ENCODE measurements around the gene PLA2G2F.

PLA2G2F gene

DNA sequence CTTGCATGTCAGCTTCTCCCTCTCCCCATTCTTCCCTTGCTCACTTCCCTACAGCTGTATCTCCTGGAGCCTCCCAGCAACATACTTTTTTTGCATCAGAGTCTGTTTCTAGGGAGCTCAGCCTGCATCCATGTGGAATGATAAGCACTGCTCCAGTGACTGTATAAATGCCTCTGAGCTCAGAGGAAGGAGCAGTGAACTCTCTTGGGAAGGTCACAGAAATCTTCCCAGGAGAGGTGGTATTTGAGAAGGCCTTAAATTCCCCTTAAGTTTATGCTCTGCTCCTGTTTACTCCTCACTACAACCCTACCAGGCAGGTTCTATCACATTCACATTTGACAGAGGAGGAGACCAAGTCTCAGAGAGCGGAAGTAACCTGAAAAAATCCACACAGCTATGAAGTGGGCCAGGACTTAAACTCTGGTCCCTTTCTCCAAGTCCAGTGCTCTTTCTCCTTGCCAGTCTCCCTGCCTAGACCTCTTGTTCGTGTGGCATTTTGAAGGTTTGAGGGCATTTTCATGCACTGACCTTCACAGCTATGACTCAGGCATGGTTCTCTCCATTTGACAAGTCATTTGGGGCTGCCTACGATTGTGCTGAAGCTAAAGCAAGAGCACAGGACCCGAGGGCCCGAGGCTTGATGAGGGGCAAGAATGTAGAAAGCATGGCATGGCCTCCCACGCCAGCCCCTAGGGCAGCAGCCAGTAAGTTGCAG is 41.2 kb downstream of the PLA2G2F start:
- POLR2A ChIA-PET = no interaction called here
- CTCF ChIA-PET = interaction anchor here (1.1 kb wide), 2 partner anchors 29 to 263 kb away, joined by 3 read pairs; no protein-coding TSS in a partner anchor
- TF ChIP-seq, protein P1, sequence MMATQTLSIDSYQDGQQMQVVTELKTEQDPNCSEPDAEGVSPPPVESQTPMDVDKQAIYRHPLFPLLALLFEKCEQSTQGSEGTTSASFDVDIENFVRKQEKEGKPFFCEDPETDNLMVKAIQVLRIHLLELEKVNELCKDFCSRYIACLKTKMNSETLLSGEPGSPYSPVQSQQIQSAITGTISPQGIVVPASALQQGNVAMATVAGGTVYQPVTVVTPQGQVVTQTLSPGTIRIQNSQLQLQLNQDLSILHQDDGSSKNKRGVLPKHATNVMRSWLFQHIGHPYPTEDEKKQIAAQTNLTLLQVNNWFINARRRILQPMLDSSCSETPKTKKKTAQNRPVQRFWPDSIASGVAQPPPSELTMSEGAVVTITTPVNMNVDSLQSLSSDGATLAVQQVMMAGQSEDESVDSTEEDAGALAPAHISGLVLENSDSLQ (IDR thresholded peaks at IDR 0.05) = no peak
- no peak for TF ChIP-seq FOXA1 (IDR thresholded peaks at IDR 0.05)
- no peak for TF ChIP-seq ZNF384 (IDR thresholded peaks at IDR 0.05)
- no peak for TF ChIP-seq SUZ12 (IDR thresholded peaks at IDR 0.05)
- no peak for TF ChIP-seq CTBP1 (IDR thresholded peaks at IDR 0.05; ENCODE audit: borderline replicate concordance)
- no peak for TF ChIP-seq FOXK2 (IDR thresholded peaks at IDR 0.05)
- no peak for TF ChIP-seq NFRKB (IDR thresholded peaks at IDR 0.05)
- no peak for TF ChIP-seq L3MBTL2 (conservative IDR thresholded peaks at IDR 0.05)
- no peak for TF ChIP-seq FOXM1 (IDR thresholded peaks at IDR 0.05; ENCODE audit: borderline replicate concordance)
- no peak for TF ChIP-seq ELF4 (IDR thresholded peaks at IDR 0.05)
- no peak for TF ChIP-seq ARNT (IDR thresholded peaks at IDR 0.05)
- TF ChIP-seq HDGF (IDR thresholded peaks at IDR 0.05; ENCODE audit: borderline replicate concordance) = no peak
- TF ChIP-seq LEF1 (IDR thresholded peaks at IDR 0.05; ENCODE audit: borderline replicate concordance) = no peak
- TF ChIP-seq BHLHE40 (IDR thresholded peaks at IDR 0.05; ENCODE audit: borderline replicate concordance) = no peak
- TF ChIP-seq SP1 (IDR thresholded peaks at IDR 0.05) = no peak
- TF ChIP-seq TARDBP (IDR thresholded peaks at IDR 0.05) = no peak
- no peak for DNase-seq (ENCODE audit: extremely low spot score)

DNA sequence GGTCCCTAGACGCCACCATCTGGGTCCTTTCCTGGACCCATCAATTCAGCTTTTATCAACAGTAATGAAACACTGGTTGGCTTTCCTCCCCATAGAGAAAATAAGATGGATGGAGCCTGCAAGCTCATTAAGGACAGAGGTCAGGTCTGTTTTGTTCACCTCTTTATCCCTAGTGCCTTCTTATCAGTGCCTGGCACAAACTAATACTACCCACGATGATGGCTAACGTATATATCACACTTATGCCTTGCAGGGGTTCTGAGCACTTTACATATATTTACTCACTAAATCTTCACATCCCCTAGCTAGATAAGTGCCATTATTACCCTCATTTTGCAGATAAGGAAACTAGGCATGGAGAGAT is 41.7 kb downstream of the PLA2G2F start:
- ChIA-PET CTCF (no interaction called here), POLR2A (no interaction called here)
- no peak for DNase-seq (ENCODE audit: extremely low spot score)
- TF ChIP-seq CTBP1 (IDR thresholded peaks at IDR 0.05; ENCODE audit: borderline replicate concordance) (no peak), SP1 (IDR thresholded peaks at IDR 0.05) (no peak), LEF1 (IDR thresholded peaks at IDR 0.05; ENCODE audit: borderline replicate concordance) (no peak), ZNF384 (IDR thresholded peaks at IDR 0.05) (no peak), BHLHE40 (IDR thresholded peaks at IDR 0.05; ENCODE audit: borderline replicate concordance) (no peak), FOXK2 (IDR thresholded peaks at IDR 0.05) (no peak), HDGF (IDR thresholded peaks at IDR 0.05; ENCODE audit: borderline replicate concordance) (no peak), ARNT (IDR thresholded peaks at IDR 0.05) (no peak), L3MBTL2 (conservative IDR thresholded peaks at IDR 0.05) (no peak), ELF4 (IDR thresholded peaks at IDR 0.05) (no peak), FOXM1 (IDR thresholded peaks at IDR 0.05; ENCODE audit: borderline replicate concordance) (no peak), NFRKB (IDR thresholded peaks at IDR 0.05) (no peak), SUZ12 (IDR thresholded peaks at IDR 0.05) (no peak), TARDBP (IDR thresholded peaks at IDR 0.05) (no peak), FOXA1 (IDR thresholded peaks at IDR 0.05) (no peak)
- TF ChIP-seq, protein P1 (IDR thresholded peaks at IDR 0.05) = no peak

DNA sequence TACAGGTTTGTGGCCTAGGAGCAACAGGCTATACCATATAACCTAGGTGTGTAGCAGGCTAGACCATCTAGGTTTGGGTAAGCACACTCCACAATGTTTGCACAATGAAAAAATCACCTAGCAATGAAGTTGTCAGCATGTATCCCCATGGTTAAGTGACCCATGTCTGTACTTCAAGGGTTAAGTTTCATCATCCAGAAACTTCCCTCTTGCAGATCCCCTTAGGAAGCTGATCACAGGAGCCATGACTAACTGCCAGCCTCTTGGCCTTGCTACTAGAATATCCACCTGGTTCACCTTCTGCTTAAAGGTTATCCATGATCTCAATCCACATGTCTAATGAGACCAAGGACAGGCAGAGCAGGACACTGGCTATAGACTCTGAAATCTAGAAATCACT is 43.3 kb downstream of the PLA2G2F start:
- TF ChIP-seq HDGF (IDR thresholded peaks at IDR 0.05; ENCODE audit: borderline replicate concordance) (no peak), L3MBTL2 (conservative IDR thresholded peaks at IDR 0.05) (no peak), FOXA1 (IDR thresholded peaks at IDR 0.05) (no peak), NFRKB (IDR thresholded peaks at IDR 0.05) (no peak), LEF1 (IDR thresholded peaks at IDR 0.05; ENCODE audit: borderline replicate concordance) (no peak), FOXK2 (IDR thresholded peaks at IDR 0.05) (no peak), CTBP1 (IDR thresholded peaks at IDR 0.05; ENCODE audit: borderline replicate concordance) (no peak), FOXM1 (IDR thresholded peaks at IDR 0.05; ENCODE audit: borderline replicate concordance) (no peak), SUZ12 (IDR thresholded peaks at IDR 0.05) (no peak), SP1 (IDR thresholded peaks at IDR 0.05) (no peak), BHLHE40 (IDR thresholded peaks at IDR 0.05; ENCODE audit: borderline replicate concordance) (no peak), ZNF384 (IDR thresholded peaks at IDR 0.05) (no peak), TARDBP (IDR thresholded peaks at IDR 0.05) (no peak), ARNT (IDR thresholded peaks at IDR 0.05) (no peak), ELF4 (IDR thresholded peaks at IDR 0.05) (no peak)
- TF ChIP-seq, protein P1 (IDR thresholded peaks at IDR 0.05) = no peak
- POLR2A ChIA-PET = no interaction called here
- no peak for DNase-seq (ENCODE audit: extremely low spot score)
- CTCF ChIA-PET = no interaction called here

DNA sequence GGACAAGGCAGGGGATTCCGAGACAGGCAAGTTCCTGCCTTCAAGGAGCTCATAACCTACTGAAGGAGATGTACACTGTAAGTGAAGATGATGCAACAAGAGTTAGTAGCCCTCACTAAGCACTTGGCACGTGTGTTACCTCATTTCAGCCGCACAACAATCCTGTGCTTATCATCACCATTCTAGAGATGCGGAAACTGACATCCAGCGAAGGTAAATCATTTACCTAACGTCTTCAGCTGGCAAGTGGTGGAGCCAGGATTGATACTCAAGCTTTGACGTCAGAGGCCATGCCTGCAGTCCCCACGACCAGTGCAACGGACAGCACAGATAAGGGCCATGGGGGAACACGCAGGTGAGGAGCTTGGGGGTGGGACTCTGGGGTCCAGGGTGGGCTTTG is 43.9 kb downstream of the PLA2G2F start:
- TF ChIP-seq ARNT (IDR thresholded peaks at IDR 0.05) (no peak), FOXA1 (IDR thresholded peaks at IDR 0.05) (no peak), ELF4 (IDR thresholded peaks at IDR 0.05) (no peak), L3MBTL2 (conservative IDR thresholded peaks at IDR 0.05) (no peak), HDGF (IDR thresholded peaks at IDR 0.05; ENCODE audit: borderline replicate concordance) (no peak), CTBP1 (IDR thresholded peaks at IDR 0.05; ENCODE audit: borderline replicate concordance) (no peak), LEF1 (IDR thresholded peaks at IDR 0.05; ENCODE audit: borderline replicate concordance) (no peak), FOXK2 (IDR thresholded peaks at IDR 0.05) (no peak)
- ChIA-PET POLR2A (no interaction called here), CTCF (interaction anchor here (0.6 kb wide), 1 partner anchor 658 kb away, joined by 3 read pairs; no protein-coding TSS in a partner anchor)
- DNase-seq (ENCODE audit: extremely low spot score) = no peak

DNA sequence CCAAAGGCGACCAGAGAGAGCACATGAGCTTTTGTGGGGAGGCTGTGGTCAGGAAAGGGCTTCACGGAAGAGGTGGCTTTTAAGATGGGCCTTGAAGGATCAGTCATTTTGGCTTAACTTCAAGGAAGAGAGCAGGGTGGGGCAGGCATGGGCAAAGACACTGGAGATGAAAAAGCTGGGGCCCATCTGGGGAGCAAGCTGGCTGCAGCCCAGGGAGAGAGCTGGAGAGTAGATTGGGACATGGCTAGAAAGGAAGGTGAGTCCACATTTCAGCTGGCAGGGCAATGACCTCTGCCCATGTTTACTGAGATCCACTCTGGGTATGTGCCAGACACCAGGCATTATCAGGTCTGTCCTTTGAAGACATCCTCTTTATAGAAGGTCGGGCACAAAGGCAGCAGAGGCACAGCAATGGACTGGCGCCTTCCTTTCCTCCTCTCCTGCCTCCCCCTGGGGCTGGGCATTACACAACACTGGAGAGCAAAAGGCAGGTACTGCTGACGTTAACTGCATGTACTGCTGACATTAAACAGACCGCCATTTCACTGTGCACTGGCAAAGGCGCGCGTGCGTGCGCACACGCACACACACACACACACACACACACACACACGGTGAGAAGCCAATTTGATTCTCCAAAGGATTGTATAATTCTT is 44.6 kb downstream of the PLA2G2F start:
- TF ChIP-seq HDGF (IDR thresholded peaks at IDR 0.05; ENCODE audit: borderline replicate concordance) (no peak), ARNT (IDR thresholded peaks at IDR 0.05) (no peak), NFRKB (IDR thresholded peaks at IDR 0.05) (no peak), SP1 (IDR thresholded peaks at IDR 0.05) (no peak), L3MBTL2 (conservative IDR thresholded peaks at IDR 0.05) (no peak), BHLHE40 (IDR thresholded peaks at IDR 0.05; ENCODE audit: borderline replicate concordance) (no peak), TARDBP (IDR thresholded peaks at IDR 0.05) (no peak), FOXA1 (IDR thresholded peaks at IDR 0.05) (no peak), FOXM1 (IDR thresholded peaks at IDR 0.05; ENCODE audit: borderline replicate concordance) (no peak), ZNF384 (IDR thresholded peaks at IDR 0.05) (no peak), FOXK2 (IDR thresholded peaks at IDR 0.05) (no peak), SUZ12 (IDR thresholded peaks at IDR 0.05) (no peak), CTBP1 (IDR thresholded peaks at IDR 0.05; ENCODE audit: borderline replicate concordance) (no peak), ELF4 (IDR thresholded peaks at IDR 0.05) (no peak), LEF1 (IDR thresholded peaks at IDR 0.05; ENCODE audit: borderline replicate concordance) (no peak)
- TF ChIP-seq, protein P1 (IDR thresholded peaks at IDR 0.05) = no peak
- no peak for DNase-seq (ENCODE audit: extremely low spot score)
- ChIA-PET CTCF (interaction anchor here (0.6 kb wide), 1 partner anchor 658 kb away, joined by 3 read pairs; no protein-coding TSS in a partner anchor), POLR2A (no interaction called here)

Measured in HEK293T (cell line).